Measurements from ENCODE around the gene TMEM31.

The TMEM31 gene

GRCh38 chrX:103710609-103711008 lies at the start of gene TMEM31:
Gene TMEM31, plus strand, starts transcription at chrX:103710909. Its CDS starts 1,350 bp downstream, at chrX:103712259.
- Histone ChIP-seq H3K9me3 (ENCODE audit: insufficient read depth, low read depth, low read length) (no peaks in the 10 kb centered on the region), H3K36me3 (ENCODE audit: insufficient read depth, low read depth, low read length) (no peaks in the 10 kb centered on the region), H3K27ac (ENCODE audit: low read length) (no peak within 1 kb of the TSS), H3K9ac (ENCODE audit: low read depth, low read length) (peak within 1 kb of the TSS; percentile 4; the same call in 1 of the 2 replicates), H3K4me3 (ENCODE audit: low read length) (no peak within 1 kb of the TSS), H3K27me3 (ENCODE audit: insufficient read depth, low read length) (no peaks in the 10 kb centered on the region), H3K4me1 (ENCODE audit: insufficient read depth, low read length) (no peaks in the 10 kb centered on the region; the same call in 1 of the 2 replicates)

DNA sequence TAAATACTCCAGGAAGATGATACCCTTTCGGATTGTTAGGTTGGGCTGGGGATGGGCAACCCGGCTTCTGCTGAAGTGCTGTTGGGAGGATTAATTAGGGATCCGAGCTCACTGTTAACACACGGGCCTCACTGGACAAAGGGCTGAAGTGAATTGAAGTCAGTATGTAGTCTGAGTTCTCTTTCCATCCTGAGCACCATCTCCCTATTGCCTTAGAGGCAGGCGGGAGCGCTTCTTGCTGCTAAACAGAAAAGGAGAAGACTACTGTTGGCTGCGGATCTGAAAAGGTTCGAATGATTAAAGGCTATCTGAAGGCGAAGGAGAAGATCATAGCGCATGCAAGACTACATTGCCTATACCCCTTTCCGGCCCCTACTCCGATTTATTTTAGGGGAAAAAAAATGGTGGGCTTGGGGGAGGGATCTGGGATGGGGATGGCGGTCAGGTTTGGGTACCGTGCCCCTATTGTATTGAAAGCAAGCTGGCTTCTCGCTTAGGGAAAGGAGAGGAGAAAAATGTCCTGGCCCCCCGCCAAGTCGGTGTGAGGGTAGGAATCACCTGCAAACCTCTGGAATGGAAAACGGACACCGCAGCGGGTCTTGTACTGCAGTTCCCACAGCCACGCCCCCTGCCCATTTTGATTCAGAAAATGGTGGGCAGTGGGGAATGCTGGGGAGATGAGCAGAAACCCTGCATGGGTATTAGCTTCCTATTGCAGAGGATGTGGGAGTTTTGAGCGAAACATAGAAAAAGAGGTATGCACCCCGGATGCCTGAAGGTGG lies 46.5 kb upstream of the TMEM31 start:
- Histone ChIP-seq H3K36me3 (ENCODE audit: insufficient read depth, low read depth, low read length) (no peaks in the 10 kb centered on the region), H3K27me3 (ENCODE audit: insufficient read depth, low read length) (no peaks in the 10 kb centered on the region), H3K27ac (ENCODE audit: low read length) (no peak overlapping the region), H3K9me3 (ENCODE audit: insufficient read depth, low read depth, low read length) (no peaks in the 10 kb centered on the region), H3K9ac (ENCODE audit: low read depth, low read length) (no peak overlapping the region; the same call in 1 of the 2 replicates), H3K4me1 (ENCODE audit: insufficient read depth, low read length) (no peaks in the 10 kb centered on the region), H3K4me3 (ENCODE audit: low read length) (peak overlapping the region; percentile 55; the same call in 1 of the 2 replicates)

GRCh38 chrX:103666202-103667107 lies 44.3 kb upstream of the TMEM31 start:
- Histone ChIP-seq H3K4me1 (ENCODE audit: insufficient read depth, low read length) (no peaks in the 10 kb centered on the region), H3K27ac (ENCODE audit: low read length) (no peak overlapping the region), H3K9me3 (ENCODE audit: insufficient read depth, low read depth, low read length) (no peaks in the 10 kb centered on the region), H3K27me3 (ENCODE audit: insufficient read depth, low read length) (no peaks in the 10 kb centered on the region), H3K36me3 (ENCODE audit: insufficient read depth, low read depth, low read length) (no peaks in the 10 kb centered on the region), H3K9ac (ENCODE audit: low read depth, low read length) (no peak overlapping the region), H3K4me3 (ENCODE audit: low read length) (no peak overlapping the region)

DNA sequence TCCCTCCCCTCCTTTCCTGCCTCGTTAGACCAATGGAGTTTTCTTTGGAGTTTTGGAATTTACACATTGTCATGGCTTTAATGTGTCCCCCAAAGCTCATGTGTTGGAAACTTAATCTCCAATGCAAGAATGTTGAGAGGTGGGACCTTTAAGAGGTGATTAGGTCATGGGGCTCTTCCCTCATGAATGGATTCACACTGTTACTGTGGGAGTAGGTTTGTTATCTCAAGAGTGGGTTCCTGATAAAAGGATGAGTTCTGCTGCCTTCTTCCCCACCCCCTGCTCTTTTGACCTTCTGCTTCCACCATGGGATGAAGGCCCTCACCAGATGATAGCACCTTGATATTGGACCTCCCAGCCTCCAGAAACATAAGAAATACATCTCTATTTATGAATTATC lies 41.0 kb upstream of the TMEM31 start:
- no peak overlapping the region for H3K9ac ChIP-seq (ENCODE audit: low read depth, low read length)

DNA sequence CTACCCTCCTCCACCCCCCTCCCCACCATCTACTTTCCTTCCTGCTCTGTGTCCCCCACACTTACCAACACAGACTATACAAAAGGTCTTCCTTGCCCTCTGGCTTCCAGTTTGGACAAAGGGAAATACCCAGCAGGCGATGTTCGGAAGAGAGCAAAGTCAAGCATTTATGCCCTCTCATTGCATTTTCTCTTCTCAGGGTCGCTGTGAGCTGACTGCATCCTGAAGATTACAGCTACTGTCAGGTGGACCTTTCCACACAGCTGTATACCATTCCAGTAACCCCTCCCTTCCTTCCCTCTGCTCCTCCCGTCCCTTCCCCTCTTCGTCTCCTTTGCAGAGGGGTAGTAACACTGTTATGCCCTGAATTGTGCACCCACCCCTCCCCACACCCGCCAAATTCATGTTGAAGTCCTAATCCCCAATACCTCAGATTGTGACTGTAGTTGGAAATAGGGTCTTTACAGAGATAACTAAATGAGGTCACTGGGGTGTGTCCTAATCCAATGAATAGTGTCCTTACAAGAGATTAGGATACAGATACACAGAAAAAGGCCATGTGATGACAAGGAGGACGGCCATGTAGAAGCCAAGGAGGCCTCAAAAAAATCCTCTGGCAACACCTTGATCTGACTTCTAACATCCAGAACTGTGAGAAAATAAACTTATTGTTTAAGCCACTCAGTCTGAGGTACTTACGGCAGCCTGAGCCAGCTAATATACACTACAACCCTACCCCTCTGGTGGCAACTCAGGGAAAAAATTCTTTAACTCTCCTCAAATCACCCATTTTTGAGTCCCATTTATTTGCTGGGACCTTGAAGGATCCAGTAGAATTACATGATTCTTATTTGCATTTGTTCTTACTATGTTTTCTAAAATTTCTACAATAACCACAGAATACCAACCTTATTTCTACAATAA lies 35.9 kb upstream of the TMEM31 start:
- Histone ChIP-seq H3K4me3 (ENCODE audit: low read length) (no peak overlapping the region), H3K36me3 (ENCODE audit: insufficient read depth, low read depth, low read length) (peaks cover 49% of the 10 kb centered on the region), H3K9me3 (ENCODE audit: insufficient read depth, low read depth, low read length) (no peaks in the 10 kb centered on the region), H3K4me1 (ENCODE audit: insufficient read depth, low read length) (no peaks in the 10 kb centered on the region), H3K9ac (ENCODE audit: low read depth, low read length) (no peak overlapping the region), H3K27me3 (ENCODE audit: insufficient read depth, low read length) (no peaks in the 10 kb centered on the region), H3K27ac (ENCODE audit: low read length) (no peak overlapping the region)

More for the DNA sequence above, 41.0 kb upstream of the TMEM31 start:
- Histone ChIP-seq H3K27me3 (ENCODE audit: insufficient read depth, low read length) (no peaks in the 10 kb centered on the region), H3K9me3 (ENCODE audit: insufficient read depth, low read depth, low read length) (no peaks in the 10 kb centered on the region), H3K36me3 (ENCODE audit: insufficient read depth, low read depth, low read length) (no peaks in the 10 kb centered on the region), H3K4me1 (ENCODE audit: insufficient read depth, low read length) (no peaks in the 10 kb centered on the region), H3K27ac (ENCODE audit: low read length) (no peak overlapping the region), H3K4me3 (ENCODE audit: low read length) (no peak overlapping the region)

- Histone ChIP-seq H3K27ac (ENCODE audit: low read length) (no peak overlapping the region), H3K9ac (ENCODE audit: low read depth, low read length) (no peak overlapping the region), H3K9me3 (ENCODE audit: insufficient read depth, low read depth, low read length) (no peaks in the 10 kb centered on the region), H3K36me3 (ENCODE audit: insufficient read depth, low read depth, low read length) (peaks cover 84% of the 10 kb centered on the region), H3K4me3 (ENCODE audit: low read length) (no peak overlapping the region), H3K4me1 (ENCODE audit: insufficient read depth, low read length) (no peaks in the 10 kb centered on the region), H3K27me3 (ENCODE audit: insufficient read depth, low read length) (no peaks in the 10 kb centered on the region)
These were observed 32.3 kb upstream of the TMEM31 start for GRCh38 chrX:103678199-103678993.

DNA sequence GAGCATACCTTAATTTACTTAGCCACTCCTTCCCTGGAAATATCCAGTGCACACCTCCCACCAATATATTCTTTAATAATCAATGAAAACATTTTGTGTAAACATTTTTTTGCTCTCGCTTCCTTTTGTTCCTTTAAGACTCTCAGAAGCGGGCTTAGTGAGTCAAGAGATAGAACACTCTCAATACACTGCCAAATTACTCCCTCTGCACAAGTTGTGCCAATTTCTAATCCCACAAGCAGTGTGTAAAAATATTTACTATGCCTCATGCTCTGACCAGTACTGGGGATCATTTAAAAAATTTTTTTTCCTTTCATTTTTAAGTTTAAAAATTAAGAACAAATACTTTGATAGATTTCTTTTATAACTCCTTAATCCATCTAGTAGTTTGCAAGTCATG lies 29.3 kb upstream of the TMEM31 start:
- H3K9ac ChIP-seq (ENCODE audit: low read depth, low read length) = no peak overlapping the region

DNA sequence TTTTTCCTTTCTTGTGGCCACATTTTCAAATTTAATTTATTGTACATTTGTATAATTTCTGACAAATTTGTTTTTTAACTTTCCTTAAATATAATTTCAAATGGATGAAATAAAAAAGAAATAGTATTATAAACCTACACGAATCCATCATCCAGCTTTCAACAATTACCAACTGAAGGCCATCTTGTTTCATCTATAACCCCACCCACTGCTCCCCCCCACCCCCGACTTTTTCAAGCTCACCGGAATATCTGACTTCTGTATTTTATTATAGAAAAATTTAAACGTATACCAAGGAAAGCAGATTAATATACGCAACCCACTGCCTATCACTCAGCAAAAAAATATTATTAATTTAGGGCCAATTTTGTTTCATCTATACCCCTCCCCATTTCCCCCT lies 25.3 kb upstream of the TMEM31 start:
- H3K9me3 ChIP-seq (ENCODE audit: insufficient read depth, low read depth, low read length) = no peaks in the 10 kb centered on the region
- peaks cover 4% of the 10 kb centered on the region; the same call in 1 of the 2 replicates for H3K4me1 ChIP-seq (ENCODE audit: insufficient read depth, low read length)
- H3K9ac ChIP-seq (ENCODE audit: low read depth, low read length) = peak overlapping the region; percentile 99
- H3K4me3 ChIP-seq (ENCODE audit: low read length) = peak overlapping the region; percentile 91
- H3K27me3 ChIP-seq (ENCODE audit: insufficient read depth, low read length) = no peaks in the 10 kb centered on the region
- H3K27ac ChIP-seq (ENCODE audit: low read length) = peak overlapping the region; percentile 49
- H3K36me3 ChIP-seq (ENCODE audit: insufficient read depth, low read depth, low read length) = peaks cover 48% of the 10 kb centered on the region

More for the DNA sequence above, 29.3 kb upstream of the TMEM31 start:
- no peaks in the 10 kb centered on the region for H3K27me3 ChIP-seq (ENCODE audit: insufficient read depth, low read length)
- no peaks in the 10 kb centered on the region for H3K9me3 ChIP-seq (ENCODE audit: insufficient read depth, low read depth, low read length)
- peaks cover 87% of the 10 kb centered on the region for H3K36me3 ChIP-seq (ENCODE audit: insufficient read depth, low read depth, low read length)
- no peak overlapping the region for H3K27ac ChIP-seq (ENCODE audit: low read length)
- no peaks in the 10 kb centered on the region for H3K4me1 ChIP-seq (ENCODE audit: insufficient read depth, low read length)
- H3K4me3 ChIP-seq (ENCODE audit: low read length) = no peak overlapping the region

DNA sequence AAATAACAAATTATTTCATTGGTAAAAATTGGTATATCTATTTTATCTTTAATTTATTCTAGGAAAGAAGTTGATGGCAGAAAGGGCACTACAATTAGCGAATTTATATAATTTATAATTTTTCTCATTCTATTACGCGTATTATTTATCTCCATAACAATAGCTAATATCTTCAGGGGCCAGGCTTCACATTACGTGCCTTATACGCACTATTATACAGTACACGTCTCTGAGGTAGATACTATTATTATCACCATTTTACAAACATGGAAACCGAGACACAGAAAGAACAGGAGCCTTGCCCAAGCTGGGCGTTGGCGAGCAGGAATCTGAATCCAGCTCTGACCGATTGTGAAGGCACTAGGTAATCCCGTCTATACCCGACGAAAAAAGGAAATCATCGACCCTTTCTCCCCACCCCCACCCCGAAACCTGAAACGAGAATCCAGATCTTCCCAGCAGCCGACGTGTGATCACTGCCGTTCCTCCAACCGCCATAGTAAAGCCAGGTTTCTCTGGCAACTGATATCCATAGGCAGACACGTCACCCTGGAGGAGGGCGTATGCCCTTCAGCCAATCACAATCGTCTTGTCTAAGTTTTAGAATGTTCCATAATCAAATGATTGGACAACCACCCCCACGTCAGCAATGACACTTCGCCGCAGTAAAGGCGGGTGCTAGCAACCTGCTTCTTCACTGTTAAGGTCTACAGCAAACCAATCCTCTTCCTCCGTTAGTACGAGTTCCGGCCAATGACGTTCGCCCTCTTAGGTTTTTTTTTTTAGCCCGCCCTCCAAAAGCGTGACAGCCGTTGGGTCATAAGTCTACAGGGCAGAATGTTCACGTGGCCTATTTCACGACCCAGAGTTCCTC lies 24.3 kb upstream of the TMEM31 start, which contains the start of gene MORF4L2:
Gene MORF4L2, minus strand, starts transcription at position 501 of the 874 bp plus-strand sequence. CDS start 9,672 bp downstream, outside the sequence.
- Histone ChIP-seq H3K27ac (ENCODE audit: low read length) (peak within 1 kb of the TSS; percentile 63), H3K9ac (ENCODE audit: low read depth, low read length) (peak within 1 kb of the TSS; percentile 99), H3K27me3 (ENCODE audit: insufficient read depth, low read length) (no peaks in the 10 kb centered on the region), H3K4me1 (ENCODE audit: insufficient read depth, low read length) (peaks cover 4% of the 10 kb centered on the region; the same call in 1 of the 2 replicates), H3K4me3 (ENCODE audit: low read length) (peak within 1 kb of the TSS; percentile 91), H3K36me3 (ENCODE audit: insufficient read depth, low read depth, low read length) (peaks cover 38% of the 10 kb centered on the region), H3K9me3 (ENCODE audit: insufficient read depth, low read depth, low read length) (no peaks in the 10 kb centered on the region)

Measured in iPS-20b (cell line).